Vagina (tissue), 2 donors: ENCODE results near the gene MICB.

ENCODE experiments used
- POLR2A ChIP-seq, 2 donors: fragments of 450-650 bp; IDR thresholded peaks; one replicate each; pipeline ENCODE4 v1.6.1; 2017; ENCODE audit warnings: antibody characterized with exemption in 2 of 2, mild to moderate bottlenecking in 2 of 2, moderate library complexity in 2 of 2
- POLR2AphosphoS5 ChIP-seq, 2 donors: sonication (generic); formaldehyde crosslinking; IDR thresholded peaks; one replicate each; pipeline ENCODE4 v1.9.0; 2017; ENCODE audit warnings: antibody characterized with exemption in 2 of 2, mild to moderate bottlenecking in 2 of 2, low read depth in 1 of 2; ENCODE audit not compliant: insufficient read depth in 1 of 2
- TF ChIP-seq, protein P1 (sequence below), 3 experiments: fragments of 450-650 bp in 2 of 3; fragments of 200-600 bp in 1 of 3; sonication (generic) in 1 of 3; IDR thresholded peaks; one replicate each; pipeline ENCODE4 v1.5.1; 2017 to 2019; ENCODE audit warnings: antibody characterized with exemption in 3 of 3, mild to moderate bottlenecking in 2 of 3, moderate library complexity in 2 of 3

GRCh38 chr6:31541059-31541657 is 43.2 kb downstream of the MICB start:
- TF ChIP-seq, protein P1, sequence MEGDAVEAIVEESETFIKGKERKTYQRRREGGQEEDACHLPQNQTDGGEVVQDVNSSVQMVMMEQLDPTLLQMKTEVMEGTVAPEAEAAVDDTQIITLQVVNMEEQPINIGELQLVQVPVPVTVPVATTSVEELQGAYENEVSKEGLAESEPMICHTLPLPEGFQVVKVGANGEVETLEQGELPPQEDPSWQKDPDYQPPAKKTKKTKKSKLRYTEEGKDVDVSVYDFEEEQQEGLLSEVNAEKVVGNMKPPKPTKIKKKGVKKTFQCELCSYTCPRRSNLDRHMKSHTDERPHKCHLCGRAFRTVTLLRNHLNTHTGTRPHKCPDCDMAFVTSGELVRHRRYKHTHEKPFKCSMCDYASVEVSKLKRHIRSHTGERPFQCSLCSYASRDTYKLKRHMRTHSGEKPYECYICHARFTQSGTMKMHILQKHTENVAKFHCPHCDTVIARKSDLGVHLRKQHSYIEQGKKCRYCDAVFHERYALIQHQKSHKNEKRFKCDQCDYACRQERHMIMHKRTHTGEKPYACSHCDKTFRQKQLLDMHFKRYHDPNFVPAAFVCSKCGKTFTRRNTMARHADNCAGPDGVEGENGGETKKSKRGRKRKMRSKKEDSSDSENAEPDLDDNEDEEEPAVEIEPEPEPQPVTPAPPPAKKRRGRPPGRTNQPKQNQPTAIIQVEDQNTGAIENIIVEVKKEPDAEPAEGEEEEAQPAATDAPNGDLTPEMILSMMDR (IDR thresholded peaks at IDR 0.05): no peak
- TF ChIP-seq POLR2A (IDR thresholded peaks at IDR 0.05) (no peak), POLR2AphosphoS5 (IDR thresholded peaks at IDR 0.05; ENCODE audit: insufficient read depth in 1 of 2, low read depth in 1 of 2) (no peak)
